Cortex of kidney (tissue), 1 donor: ENCODE measurements around the gene CYP46A1.
"Not testable (repeated sequence)": the region's sequence is repeated elsewhere in the genome, so short reads cannot be mapped to it uniquely, and the experiment has no call there.

Source experiments
- DNase-seq: peaks from one replicate; lab custom pipeline; 2025; lab: John Stamatoyannopoulos, UW

The CYP46A1 gene

DNA sequence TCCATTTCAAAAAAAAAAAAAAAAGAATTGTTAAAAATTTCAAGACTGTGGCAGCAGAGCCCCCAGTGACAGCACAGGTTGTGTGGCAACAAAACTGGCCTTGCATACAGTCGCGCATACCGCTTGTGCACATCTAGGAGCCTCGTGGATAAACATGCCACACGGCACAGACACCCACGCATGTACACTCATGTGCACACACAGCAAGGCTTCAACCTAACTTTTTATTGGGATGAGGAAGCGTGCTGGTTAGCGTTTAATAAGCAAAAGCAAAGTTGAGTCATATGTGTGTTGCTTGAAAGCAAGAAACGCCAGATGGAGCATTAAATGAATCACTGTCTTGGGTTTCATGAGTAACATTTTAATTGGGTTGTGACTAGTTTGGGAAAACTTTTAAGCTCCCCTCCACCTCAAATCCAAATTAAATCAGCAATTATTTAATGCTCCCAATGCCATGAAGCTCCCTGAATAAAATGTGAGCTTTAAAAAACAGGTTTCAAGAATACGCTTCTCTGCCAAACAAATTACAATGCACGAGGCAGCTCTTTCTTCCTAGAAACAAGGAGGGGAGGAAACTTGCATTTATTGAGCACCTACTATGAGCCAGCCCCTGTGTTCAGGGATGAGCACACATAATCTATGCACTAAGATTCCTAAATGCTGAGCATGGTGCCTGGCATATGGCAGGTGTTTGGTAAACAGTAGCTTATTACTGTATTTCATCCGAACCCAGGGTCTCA, 73.4 kb downstream of the CYP46A1 start:
- DNase-seq: no peak

DNA sequence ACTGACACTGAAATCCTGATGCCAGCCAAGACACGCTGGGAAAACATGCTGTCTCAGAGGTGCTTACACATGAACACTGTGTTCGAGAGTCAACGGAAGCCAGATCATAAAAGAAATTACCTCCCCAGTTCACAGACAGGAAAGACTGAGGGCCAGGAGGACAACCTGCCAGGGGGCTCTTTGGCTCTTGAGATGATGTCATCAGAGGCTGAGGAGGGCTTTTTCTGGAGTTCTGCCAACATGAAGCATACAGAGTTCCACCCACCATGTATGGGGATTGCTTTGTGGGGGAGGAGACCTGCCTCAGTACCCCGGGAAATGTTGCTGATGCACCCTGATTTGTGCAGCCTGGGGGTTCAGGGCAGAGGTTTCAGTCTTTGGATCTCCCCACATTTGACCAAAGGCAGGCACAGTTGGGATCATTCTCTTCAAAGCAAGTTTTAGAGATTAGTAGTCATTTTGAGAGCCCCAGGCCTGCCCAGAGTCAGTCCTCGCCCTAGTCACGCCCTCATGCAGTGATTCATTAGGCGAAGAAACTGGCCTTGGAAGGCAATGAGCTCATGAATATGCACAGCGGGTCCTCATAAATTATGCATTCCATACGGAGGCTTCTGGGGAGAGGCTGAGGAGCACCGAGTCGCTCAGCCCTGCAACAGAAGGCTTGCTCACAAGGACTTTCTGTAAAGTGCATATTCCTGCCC, 74.2 kb downstream of the CYP46A1 start:
- no peak for DNase-seq

- DNase-seq: no peak
Measured at GRCh38 chr14:99758872-99759545, 74.9 kb downstream of the CYP46A1 start.

DNA sequence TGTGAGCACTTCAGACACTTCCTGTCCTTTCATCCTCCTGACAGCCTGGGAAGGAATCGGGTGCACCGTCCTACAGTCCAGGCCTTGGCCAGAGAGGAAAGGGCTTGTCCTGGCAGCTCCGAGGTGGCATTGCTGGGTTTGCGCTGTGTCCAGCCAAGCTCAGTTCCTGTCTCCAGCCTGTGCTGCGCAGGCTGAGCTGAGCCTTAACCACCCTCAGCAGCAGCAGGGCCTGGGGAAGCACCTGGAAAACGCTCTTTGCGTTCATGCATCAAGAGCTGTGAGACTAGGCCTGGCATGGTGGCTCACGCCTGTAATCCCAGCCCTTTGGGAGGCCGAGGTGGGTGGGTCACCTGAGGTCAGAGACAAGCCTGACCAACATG, 75.4 kb downstream of the CYP46A1 start:
- no peak for DNase-seq

DNA sequence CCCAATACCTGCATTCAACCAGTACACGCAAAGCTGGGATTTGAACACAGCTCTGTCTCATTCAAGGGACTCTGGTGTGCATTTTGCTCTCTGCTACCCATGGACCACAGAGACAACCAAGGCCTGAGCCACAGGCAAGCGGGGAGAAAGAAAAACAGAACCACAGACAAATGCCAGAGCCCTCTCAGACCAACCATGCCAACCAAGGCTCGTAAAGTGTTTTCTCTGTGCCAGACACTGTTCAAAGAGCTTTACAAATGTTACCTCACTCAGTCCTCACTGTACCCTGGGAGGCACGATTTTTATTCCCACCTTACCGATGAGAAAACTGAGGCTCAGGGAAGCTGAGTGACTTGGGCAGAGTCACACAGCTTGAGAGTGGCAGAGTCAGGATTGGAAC, 76.7 kb downstream of the CYP46A1 start:
- no peak for DNase-seq

- not testable (repeated sequence) for DNase-seq
Measured at GRCh38 chr14:99762911-99763310, 78.8 kb downstream of the CYP46A1 start.

- DNase-seq: no peak
Measured at GRCh38 chr14:99763527-99764221, 79.6 kb downstream of the CYP46A1 start.

DNA sequence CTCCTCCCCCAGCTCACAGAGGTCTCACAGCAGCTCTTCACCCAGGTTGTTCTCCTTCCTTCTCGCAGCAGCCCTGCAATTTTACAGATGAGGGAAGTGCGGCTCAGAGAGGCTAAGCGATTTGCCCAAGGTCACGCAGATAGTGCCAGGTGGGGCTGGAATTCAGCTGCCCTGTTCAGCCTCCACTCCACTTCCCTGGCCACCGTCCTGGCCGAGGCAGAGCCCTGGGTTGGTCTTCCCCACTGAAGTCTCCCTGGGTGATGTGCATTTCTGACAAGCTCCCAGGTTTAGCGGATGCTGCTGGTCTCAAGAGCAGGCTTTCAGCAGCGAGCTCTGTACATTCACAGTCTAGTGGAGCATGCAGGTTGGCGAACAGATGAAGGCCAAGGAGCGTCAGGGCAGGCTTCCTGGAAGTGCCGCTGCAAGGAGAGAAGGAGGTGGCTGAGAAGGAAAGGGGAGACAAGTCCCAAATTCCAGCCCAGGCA, 80.2 kb downstream of the CYP46A1 start:
- no peak for DNase-seq

GRCh38 chr14:99768381-99768780, 84.3 kb downstream of the CYP46A1 start:
- no peak for DNase-seq

GRCh38 chr14:99769123-99769522, 85.0 kb downstream of the CYP46A1 start:
- no peak for DNase-seq

- no peak for DNase-seq
Measured at GRCh38 chr14:99769799-99770198, 85.7 kb downstream of the CYP46A1 start.

GRCh38 chr14:99772371-99773283, 88.5 kb downstream of the CYP46A1 start:
- no peak for DNase-seq

DNA sequence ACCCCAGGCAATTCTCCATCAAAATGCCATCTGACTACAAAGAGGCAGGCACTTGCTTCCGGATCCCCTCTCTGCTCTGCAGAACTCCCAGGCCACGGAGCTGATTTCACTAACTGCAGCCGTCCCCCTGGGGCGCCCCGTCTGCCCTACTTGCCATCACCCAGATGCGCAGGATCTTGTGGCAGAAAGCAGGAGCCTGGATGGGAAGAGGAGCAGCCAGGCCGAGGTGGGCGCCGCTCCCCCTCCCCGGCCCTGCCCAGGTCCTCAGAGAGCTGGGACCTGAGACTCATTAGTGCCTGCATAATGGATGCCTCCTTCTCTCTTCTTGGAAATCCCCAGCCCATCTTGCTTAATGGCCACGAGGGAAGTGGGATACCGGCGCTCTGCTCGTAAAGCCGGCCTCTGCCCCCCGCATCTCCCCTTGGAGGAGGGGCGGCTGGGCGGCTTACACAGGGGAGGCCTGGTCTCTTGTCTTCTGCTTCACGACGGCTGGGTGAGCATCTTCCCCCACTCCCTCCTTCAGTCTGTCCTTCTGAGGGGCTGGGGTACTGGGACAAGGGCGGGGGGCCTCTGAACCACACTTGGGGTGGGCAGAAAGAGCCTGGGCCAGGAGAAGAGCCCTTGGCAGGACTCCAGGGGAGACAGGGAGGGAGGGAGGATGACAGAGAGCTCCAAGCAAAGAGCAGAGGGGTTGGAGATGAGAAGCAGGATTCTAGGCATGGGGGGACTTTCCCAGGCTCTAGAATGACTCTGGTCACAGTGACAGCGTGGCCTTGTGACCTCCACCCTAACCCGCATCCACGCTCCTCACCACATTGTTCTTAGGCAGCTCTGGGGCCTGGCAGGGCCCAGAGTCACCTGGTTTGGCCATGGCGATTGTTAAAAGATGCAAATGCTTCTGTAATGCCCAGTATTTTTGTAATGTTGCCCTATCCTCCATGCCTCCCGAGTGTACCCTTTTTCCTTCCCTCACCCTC, 89.7 kb downstream of the CYP46A1 start:
- no peak for DNase-seq

GRCh38 chr14:99774556-99775307, 90.6 kb downstream of the CYP46A1 start:
- DNase-seq: no peak

GRCh38 chr14:99775351-99775750, 91.3 kb downstream of the CYP46A1 start:
- no peak for DNase-seq
